GM23248 (cell line): ENCODE results near the gene PMFBP1.

Experiments
- EZH2 ChIP-seq: fragments of 200-600 bp; sonication (generic); IDR thresholded peaks from 2 replicates; pipeline ENCODE4 v1.6.1; 2018; ENCODE audit warnings: antibody characterized with exemption, mild to moderate bottlenecking; ENCODE audit not compliant: insufficient read depth, poor library complexity, severe bottlenecking
- EZH2phosphoT487 ChIP-seq: fragments of 200-600 bp; sonication (generic); IDR thresholded peaks from 2 replicates; pipeline ENCODE4 v1.6.1; 2018; ENCODE audit warnings: antibody characterized with exemption, moderate library complexity, mild to moderate bottlenecking, low read depth; ENCODE audit not compliant: insufficient read depth

GRCh38 chr16:72172105-72173034 lies at the start of gene PMFBP1:
- TF ChIP-seq EZH2phosphoT487 (no peak), EZH2 (no peak)
